Measurements from ENCODE around the gene NR2F1.

NR2F1 gene

GRCh38 chr5:93591323-93591945 lies 8.4 kb downstream of the NR2F1 start:
- no peak for DNase-seq

GRCh38 chr5:93592883-93593282 lies 9.9 kb downstream of the NR2F1 start:
- DNase-seq = no peak

GRCh38 chr5:93593476-93594131 lies 10.6 kb downstream of the NR2F1 start:
- DNase-seq = no peak

- DNase-seq = no peak
These were observed 11.8 kb downstream of the NR2F1 start for GRCh38 chr5:93594591-93595419.

GRCh38 chr5:93595420-93596147 lies 12.6 kb downstream of the NR2F1 start:
- no peak for DNase-seq

GRCh38 chr5:93596310-93596675 lies 13.3 kb downstream of the NR2F1 start:
- no peak for DNase-seq

- DNase-seq = no peak
These were observed 13.9 kb downstream of the NR2F1 start for GRCh38 chr5:93596676-93597490.

- DNase-seq = no peak
These were observed 15.3 kb downstream of the NR2F1 start for GRCh38 chr5:93598091-93599000.

GRCh38 chr5:93599001-93599379 lies 16.0 kb downstream of the NR2F1 start:
- DNase-seq = no peak

GRCh38 chr5:93599399-93600120 lies 16.5 kb downstream of the NR2F1 start:
- DNase-seq = no peak

- no peak for DNase-seq
These were observed 17.5 kb downstream of the NR2F1 start for GRCh38 chr5:93600409-93601070.

GRCh38 chr5:93601071-93601801 lies 18.2 kb downstream of the NR2F1 start:
- no peak for DNase-seq

- no peak for DNase-seq
These were observed 18.8 kb downstream of the NR2F1 start for GRCh38 chr5:93601802-93602155.

GRCh38 chr5:93602241-93603077 lies 19.4 kb downstream of the NR2F1 start:
- no peak for DNase-seq

- DNase-seq = no peak
These were observed 20.2 kb downstream of the NR2F1 start for GRCh38 chr5:93603078-93603792.

GRCh38 chr5:93603793-93604643 lies 21.0 kb downstream of the NR2F1 start:
- DNase-seq = no peak

All from NCI-H1092 (cell line).